K562 (cell line): ENCODE results near the gene GART. TPM values are rescaled to one million over a fixed set of nuclear protein-coding genes. Genes with fewer than 3 reads are reported as not detected.

Source experiments
- CHAMP1 ChIP-seq: fragments of 450-650 bp; IDR thresholded peaks from 2 replicates; pipeline ENCODE4 v1.6.1; 2016; ENCODE audit warnings: mild to moderate bottlenecking
- CTCF ChIP-seq, 3 experiments: IDR thresholded peaks in 2 of 3; conservative IDR thresholded peaks in 1 of 3; 2 replicates each; pipeline ENCODE4 v1.5.1; 2011 to 2012; ENCODE audit warnings: low read length in 3 of 3, mild to moderate bottlenecking in 3 of 3, control low read depth in 2 of 3, improper control_type of control experiment in 1 of 3, inconsistent platforms in 1 of 3, low read depth in 1 of 3, mixed read lengths in 1 of 3, moderate library complexity in 1 of 3; ENCODE audit not compliant: insufficient read depth in 2 of 3
- CUX1 ChIP-seq: fragments of 200-800 bp; sonication (Bioruptor generic); IDR thresholded peaks from 2 replicates; pipeline ENCODE4 v1.6.1; 2016; ENCODE audit warnings: missing genetic modification characterization, missing compliant biosample characterization
- HDAC2 ChIP-seq: fragments of 450-650 bp; IDR thresholded peaks from 2 replicates; pipeline ENCODE4 v1.6.1; 2016; ENCODE audit warnings: mild to moderate bottlenecking
- HEY1 ChIP-seq: fragments of 250-450 bp; sonication (Bioruptor Pico); IDR thresholded peaks from 2 replicates; pipeline ENCODE4 v1.5.0; 2020; ENCODE audit warnings: mild to moderate bottlenecking, moderate library complexity, borderline replicate concordance
- KLF10 ChIP-seq: fragments of 250-450 bp; sonication (Bioruptor Pico); IDR thresholded peaks from 2 replicates; pipeline ENCODE4 v1.6.1; 2021; ENCODE audit warnings: matching md5 sums
- PML ChIP-seq: IDR thresholded peaks from 2 replicates; pipeline ENCODE4 v1.6.1; 2012; ENCODE audit warnings: low read length, inconsistent platforms
- RBM14 ChIP-seq: fragments of 200-400 bp; formaldehyde crosslinking; IDR thresholded peaks from 2 replicates; pipeline ENCODE4 v1.6.1; 2018; ENCODE audit warnings: low read depth, mild to moderate bottlenecking, low read length, moderate library complexity, borderline replicate concordance; ENCODE audit not compliant: insufficient read depth
- SP1 ChIP-seq: sonication (generic); formaldehyde crosslinking; IDR thresholded peaks from 2 replicates; pipeline ENCODE4 v1.8.1; 2022; ENCODE audit warnings: mild to moderate bottlenecking, missing genetic modification reagents
- TCFL5 ChIP-seq: fragments of 250-450 bp; sonication (Bioruptor Pico); conservative IDR thresholded peaks from 2 replicates; pipeline ENCODE4 v1.6.1; 2021; ENCODE audit warnings: mild to moderate bottlenecking, moderate library complexity, matching md5 sums
- ZNF717 ChIP-seq: fragments of 250-450 bp; sonication (Bioruptor Pico); IDR thresholded peaks from 2 replicates; pipeline ENCODE4 v1.5.0; 2021
- ZNF79 ChIP-seq: fragments of 250-450 bp; sonication (Bioruptor Pico); IDR thresholded peaks from 2 replicates; pipeline ENCODE4 v1.4.0; 2020; ENCODE audit warnings: low read depth, mild to moderate bottlenecking, moderate library complexity
- polyA plus RNA-seq, 8 experiments: library from polyadenylated mRNA; depleted of rRNA in 4 of 8; stranded (reverse) in 5 of 8; unstranded in 3 of 8; fragments of >200 nt; fragmentation: Nextera tagmentation in 2 of 8; fragmentation: Illumina TruSeq in 1 of 8; extraction: Ambion mirVana in 2 of 8; extraction: Trizol in 1 of 8; gene quantifications; 2 replicates each; pipeline versions ENCODE4 v1.2.1 to v1.2.3, GENCODE V29; 2011 to 2014; ENCODE audit warnings: inconsistent platforms in 1 of 8, missing spikeins in 1 of 8
- total RNA-seq, 7 experiments: library from RNA; depleted of rRNA in 6 of 7; stranded (reverse); fragments of >200 nt in 6 of 7; fragmentation: Illumina TruSeq in 2 of 7; extraction: Trizol in 2 of 7; gene quantifications; 2 replicates each; pipeline versions ENCODE4 v1.2.1 to v1.2.3, GENCODE V29; 2011 to 2021; ENCODE audit warnings: low replicate concordance in 1 of 7

The GART gene
- total and polyA plus RNA-seq, 9 of the 15 experiments (the other 6 are each of a cell fraction or from before 2014, with no cell fraction given) = 141 to 429 (median 349) TPM

GRCh38 chr21:33588485-33589335 lies 46.8 kb upstream of the GART start, which contains the start of gene DONSON (continued):
- TF ChIP-seq CHAMP1 (no peak), KLF10 (no peak), TCFL5 (CRISPR knock-in tag) (no peak), ZNF79 (CRISPR knock-in tag) (no peak), CUX1 (CRISPR knock-in tag) (no peak), HEY1 (CRISPR knock-in tag) (no peak), ZNF717 (CRISPR knock-in tag) (no peak), HDAC2 (peak; percentile 43; the same call in 1 of the 2 replicates), RBM14 (no peak), PML (peak; percentile 68), SP1 (CRISPR knock-in tag) (peak; percentile 45; the same call in 1 of the 2 replicates), CTCF (IDR thresholded peaks at IDR 0.05 in 2 of 3, conservative IDR thresholded peaks at IDR 0.05 in 1 of 3; ENCODE audit: insufficient read depth in 2 of 3, low read depth in 1 of 3, low read length in 3 of 3) (no peak; a peak in 1 of 6 replicates)
